A549 (cell line): ENCODE measurements around the gene LRIG3. TPM values are rescaled to one million over a fixed set of nuclear protein-coding genes. Genes with fewer than 3 reads are reported as not detected.

ENCODE experiments used
- ATAC-seq, 2 experiments: fragments of 200-7000 bp in 1 of 2; fragments of >200 bp in 1 of 2; cut with Nextera tagmentation in 1 of 2; cut with Tn5 transposase in 1 of 2; 3 replicates each; pipeline versions ENCODE4 v1.8.0 to v1.9.1; 2018 to 2020; ENCODE audit warnings: mild to moderate bottlenecking in 1 of 2, moderate library complexity in 1 of 2
- CTCF ChIA-PET: fragments of 300-600 bp; sonication (Branson Sonifier 250); formaldehyde crosslinking; extraction: SDS; loops from one replicate; lab custom pipeline; 2021; ENCODE audit warnings: antibody characterized with exemption, inconsistent platforms; lab: Yijun Ruan, JAX
- POLR2A ChIA-PET: fragments of 350-600 bp; formaldehyde crosslinking; extraction: SDS; loops from one replicate; lab custom pipeline; 2021; ENCODE audit warnings: antibody characterized with exemption, inconsistent platforms; lab: Yijun Ruan, JAX
- DNase-seq, 2 experiments: peaks; one replicate each; pipeline versions ENCODE4 v3.0.0 to v3.0.0-alpha.2; 2011 to 2016; ENCODE audit warnings: low read depth in 1 of 2, low spot score in 1 of 2
- FAIRE-seq: peaks from 2 replicates; lab custom pipeline; 2011; peaks lifted over from hg19 to GRCh38; lab: Jason Lieb, UNC
- H3K27ac ChIP-seq, 2 experiments: fragments of >200 bp; sonication (Bioruptor Twin); formaldehyde crosslinking; 3 replicates each; pipeline ENCODE4 v1.5.1; 2016 to 2017
- H3K4me1 ChIP-seq: fragments of >200 bp; sonication (Bioruptor Twin); formaldehyde crosslinking; 3 replicates; pipeline ENCODE4 v1.6.1; 2016
- H3K4me2 ChIP-seq: fragments of >200 bp; sonication (Bioruptor Twin); formaldehyde crosslinking; 3 replicates; pipeline ENCODE4 v1.6.1; 2016
- H3K4me3 ChIP-seq: fragments of >200 bp; sonication (Bioruptor Twin); formaldehyde crosslinking; 3 replicates; pipeline ENCODE4 v1.5.1; 2016
- H3K9me3 ChIP-seq: fragments of >200 bp; sonication (Bioruptor Twin); formaldehyde crosslinking; 3 replicates; pipeline ENCODE4 v1.6.1; 2016
- CBX8 ChIP-seq: fragments of 200-600 bp; sonication (generic); IDR thresholded peaks from 2 replicates; pipeline ENCODE4 v1.6.1; 2016
- EHF ChIP-seq: fragments of 250-450 bp; sonication (Bioruptor Pico); IDR thresholded peaks from 2 replicates; pipeline ENCODE4 v1.5.0; 2020; ENCODE audit warnings: mild to moderate bottlenecking
- EP300 ChIP-seq, 2 experiments: fragments of >200 bp; sonication (Bioruptor Twin); formaldehyde crosslinking; IDR thresholded peaks; 2 replicates in 1 of 2; 3 replicates in 1 of 2; pipeline ENCODE4 v1.6.1; 2016 to 2017
- ESRRA ChIP-seq: fragments of 150-350 bp; IDR thresholded peaks from 2 replicates; pipeline ENCODE4 v1.6.1; 2014; ENCODE audit warnings: mild to moderate bottlenecking, low read length, borderline replicate concordance
- FOXS1 ChIP-seq: fragments of 250-450 bp; sonication (Bioruptor Pico); IDR thresholded peaks from 2 replicates; pipeline ENCODE4 v1.5.0; 2020; ENCODE audit warnings: mild to moderate bottlenecking, moderate library complexity
- HDAC2 ChIP-seq: fragments of 200-600 bp; sonication (generic); IDR thresholded peaks from 2 replicates; pipeline ENCODE4 v1.6.1; 2016
- HOXA7 ChIP-seq: fragments of 250-450 bp; sonication (Bioruptor Pico); IDR thresholded peaks from 2 replicates; pipeline ENCODE4 v1.5.0; 2020; ENCODE audit warnings: mild to moderate bottlenecking, moderate library complexity
- HOXB5 ChIP-seq: fragments of 250-450 bp; sonication (Bioruptor Pico); IDR thresholded peaks from 2 replicates; pipeline ENCODE4 v1.5.0; 2020; ENCODE audit warnings: mild to moderate bottlenecking, moderate library complexity
- KDM1A ChIP-seq: fragments of 200-600 bp; sonication (generic); IDR thresholded peaks from 2 replicates; pipeline ENCODE4 v1.6.1; 2016; ENCODE audit warnings: low read depth, mild to moderate bottlenecking
- KDM5A ChIP-seq: fragments of 200-600 bp; sonication (generic); IDR thresholded peaks from 2 replicates; pipeline ENCODE4 v1.6.1; 2016; ENCODE audit warnings: antibody characterized with exemption, mild to moderate bottlenecking
- MAZ ChIP-seq: fragments of 150-350 bp; IDR thresholded peaks from 2 replicates; pipeline ENCODE4 v1.6.1; 2014; ENCODE audit warnings: antibody characterized with exemption, low read depth, low read length, borderline replicate concordance
- RCOR1 ChIP-seq: fragments of 150-350 bp; IDR thresholded peaks from 2 replicates; pipeline ENCODE4 v1.6.1; 2014; ENCODE audit warnings: antibody characterized with exemption, low read length, low read depth
- RNF2 ChIP-seq: fragments of 200-600 bp; sonication (generic); IDR thresholded peaks from 2 replicates; pipeline ENCODE4 v1.6.1; 2016; ENCODE audit warnings: low read depth, mild to moderate bottlenecking, antibody characterized with exemption, moderate library complexity, borderline replicate concordance
- ZFP36 ChIP-seq: fragments of 450-650 bp; IDR thresholded peaks from 2 replicates; pipeline ENCODE4 v1.6.1; 2014; ENCODE audit warnings: borderline replicate concordance; ENCODE audit not compliant: partially characterized antibody
- ZSCAN20 ChIP-seq: fragments of 250-450 bp; sonication (Bioruptor Pico); IDR thresholded peaks from 2 replicates; pipeline ENCODE4 v1.8.0; 2022; ENCODE audit warnings: mild to moderate bottlenecking, moderate library complexity
- WGBS: methylation state at CpG from one replicate; pipeline ENCODE4 v1.1.6; 2017; ENCODE audit errors: missing lambda C conversion rate; 5-methylcytosine and 5-hydroxymethylcytosine counted together
- polyA plus RNA-seq, 4 experiments: library from polyadenylated mRNA; depleted of rRNA in 3 of 4; stranded (reverse); fragments of >200 nt; fragmentation: RNase III in 1 of 4; extraction: RNeasy Plus Mini Kit Qiagen cat#74134 plus additional on column Dnase treatment in 1 of 4; gene quantifications; 2 replicates in 3 of 4; 3 replicates in 1 of 4; pipeline ENCODE4 v1.2.3, GENCODE V29; 2011 to 2017
- TF ChIP-seq, protein P1 (sequence below): fragments of >200 bp; sonication (Bioruptor Twin); formaldehyde crosslinking; IDR thresholded peaks from 3 replicates; pipeline ENCODE4 v1.5.1; 2016
- TF ChIP-seq, protein P2 (sequence below): fragments of 150-350 bp; IDR thresholded peaks from 2 replicates; pipeline ENCODE4 v1.6.1; 2014; ENCODE audit warnings: low read depth, mild to moderate bottlenecking, low read length
- TF ChIP-seq, protein P3 (sequence below): fragments of 250-450 bp; sonication (Bioruptor Pico); IDR thresholded peaks from 2 replicates; pipeline ENCODE4 v1.5.0; 2021; ENCODE audit warnings: mild to moderate bottlenecking, moderate library complexity, borderline replicate concordance
- TF ChIP-seq, protein P4 (sequence below): IDR thresholded peaks from 2 replicates; pipeline ENCODE4 v1.6.1; 2012; ENCODE audit warnings: low read depth, borderline replicate concordance
- TF ChIP-seq, protein P5 (sequence below): IDR thresholded peaks from 2 replicates; pipeline ENCODE4 v1.6.1; 2012
- TF ChIP-seq, protein P6 (sequence below): IDR thresholded peaks from 2 replicates; pipeline ENCODE4 v1.6.1; 2012
- TF ChIP-seq, protein P7 (sequence below): fragments of 250-450 bp; sonication (Bioruptor Pico); IDR thresholded peaks from 2 replicates; pipeline ENCODE4 v1.5.0; 2020; ENCODE audit warnings: low read depth, mild to moderate bottlenecking, moderate library complexity

The LRIG3 gene
- polyA plus RNA-seq, 2 of the 4 experiments (the other 2 are of a cell fraction), result 3.7 to 16.4 TPM

DNA sequence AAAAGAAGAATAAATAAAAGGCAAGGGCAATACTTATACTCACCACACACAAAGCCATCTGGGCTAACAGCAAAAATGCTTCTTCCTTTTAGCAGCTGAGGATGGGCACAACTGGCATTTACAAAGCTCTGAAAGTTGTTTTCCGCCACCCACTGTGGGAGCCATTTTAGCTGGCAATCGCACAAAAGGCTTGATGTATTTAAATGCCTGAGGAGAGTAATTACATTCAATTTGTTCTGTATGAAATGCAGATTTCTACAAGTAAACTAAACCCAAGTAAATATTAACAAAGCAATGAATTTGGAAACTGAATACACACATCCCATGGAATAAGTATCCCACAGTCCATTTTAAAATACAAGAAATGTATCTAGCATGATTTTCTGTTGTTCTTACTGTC is 37.5 kb downstream of the LRIG3 start:
- no peak overlapping the region for H3K27ac ChIP-seq
- DNase-seq (no peak), FAIRE-seq (no peak), ATAC-seq (no peak)
- no peaks in the 10 kb centered on the region for H3K4me1 ChIP-seq
- H3K9me3 ChIP-seq, result no peaks in the 10 kb centered on the region
- WGBS, result 91% methylated on average over 2 of the region's 2 CpGs
- POLR2A ChIA-PET, result no interaction called here
- H3K4me3 ChIP-seq, result no peak overlapping the region
- no peak overlapping the region for H3K4me2 ChIP-seq
- CTCF ChIA-PET, result interaction anchor here (1.6 kb wide), 1 partner anchor 22 kb away, joined by 3 read pairs; no protein-coding TSS in a partner anchor
- TF ChIP-seq RNF2 (no peak), KDM1A (no peak), ZFP36 (no peak), HOXB5 (no peak), MAZ (no peak)
- TF ChIP-seq, protein P1, sequence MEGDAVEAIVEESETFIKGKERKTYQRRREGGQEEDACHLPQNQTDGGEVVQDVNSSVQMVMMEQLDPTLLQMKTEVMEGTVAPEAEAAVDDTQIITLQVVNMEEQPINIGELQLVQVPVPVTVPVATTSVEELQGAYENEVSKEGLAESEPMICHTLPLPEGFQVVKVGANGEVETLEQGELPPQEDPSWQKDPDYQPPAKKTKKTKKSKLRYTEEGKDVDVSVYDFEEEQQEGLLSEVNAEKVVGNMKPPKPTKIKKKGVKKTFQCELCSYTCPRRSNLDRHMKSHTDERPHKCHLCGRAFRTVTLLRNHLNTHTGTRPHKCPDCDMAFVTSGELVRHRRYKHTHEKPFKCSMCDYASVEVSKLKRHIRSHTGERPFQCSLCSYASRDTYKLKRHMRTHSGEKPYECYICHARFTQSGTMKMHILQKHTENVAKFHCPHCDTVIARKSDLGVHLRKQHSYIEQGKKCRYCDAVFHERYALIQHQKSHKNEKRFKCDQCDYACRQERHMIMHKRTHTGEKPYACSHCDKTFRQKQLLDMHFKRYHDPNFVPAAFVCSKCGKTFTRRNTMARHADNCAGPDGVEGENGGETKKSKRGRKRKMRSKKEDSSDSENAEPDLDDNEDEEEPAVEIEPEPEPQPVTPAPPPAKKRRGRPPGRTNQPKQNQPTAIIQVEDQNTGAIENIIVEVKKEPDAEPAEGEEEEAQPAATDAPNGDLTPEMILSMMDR, result no peak
- TF ChIP-seq, protein P2, sequence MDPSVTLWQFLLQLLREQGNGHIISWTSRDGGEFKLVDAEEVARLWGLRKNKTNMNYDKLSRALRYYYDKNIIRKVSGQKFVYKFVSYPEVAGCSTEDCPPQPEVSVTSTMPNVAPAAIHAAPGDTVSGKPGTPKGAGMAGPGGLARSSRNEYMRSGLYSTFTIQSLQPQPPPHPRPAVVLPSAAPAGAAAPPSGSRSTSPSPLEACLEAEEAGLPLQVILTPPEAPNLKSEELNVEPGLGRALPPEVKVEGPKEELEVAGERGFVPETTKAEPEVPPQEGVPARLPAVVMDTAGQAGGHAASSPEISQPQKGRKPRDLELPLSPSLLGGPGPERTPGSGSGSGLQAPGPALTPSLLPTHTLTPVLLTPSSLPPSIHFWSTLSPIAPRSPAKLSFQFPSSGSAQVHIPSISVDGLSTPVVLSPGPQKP, result no peak
- TF ChIP-seq, all 56 proteins: peak for 0

DNA sequence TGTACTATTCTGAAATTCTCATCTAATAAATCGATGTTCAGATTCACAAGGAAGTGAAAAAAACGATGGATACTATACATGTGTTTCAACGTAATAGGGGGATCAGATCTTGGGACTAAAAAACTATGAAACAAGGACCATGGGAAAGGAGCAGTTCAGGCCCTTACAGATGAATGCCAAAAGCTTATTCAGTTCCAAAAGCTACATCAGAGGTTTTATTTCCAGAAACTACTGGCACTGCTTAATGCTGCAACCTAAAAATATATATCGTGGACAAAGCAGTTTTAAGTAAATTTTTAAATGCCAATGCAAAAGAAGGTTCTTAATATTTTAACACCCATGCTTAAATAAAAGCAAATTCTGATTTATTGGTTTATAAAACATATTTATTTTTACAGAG is 38.5 kb downstream of the LRIG3 start:
- TF ChIP-seq RNF2, result no peak
- no peak for TF ChIP-seq RCOR1
- no peak for TF ChIP-seq CBX8
- TF ChIP-seq HDAC2, result no peak
- TF ChIP-seq, protein P3, sequence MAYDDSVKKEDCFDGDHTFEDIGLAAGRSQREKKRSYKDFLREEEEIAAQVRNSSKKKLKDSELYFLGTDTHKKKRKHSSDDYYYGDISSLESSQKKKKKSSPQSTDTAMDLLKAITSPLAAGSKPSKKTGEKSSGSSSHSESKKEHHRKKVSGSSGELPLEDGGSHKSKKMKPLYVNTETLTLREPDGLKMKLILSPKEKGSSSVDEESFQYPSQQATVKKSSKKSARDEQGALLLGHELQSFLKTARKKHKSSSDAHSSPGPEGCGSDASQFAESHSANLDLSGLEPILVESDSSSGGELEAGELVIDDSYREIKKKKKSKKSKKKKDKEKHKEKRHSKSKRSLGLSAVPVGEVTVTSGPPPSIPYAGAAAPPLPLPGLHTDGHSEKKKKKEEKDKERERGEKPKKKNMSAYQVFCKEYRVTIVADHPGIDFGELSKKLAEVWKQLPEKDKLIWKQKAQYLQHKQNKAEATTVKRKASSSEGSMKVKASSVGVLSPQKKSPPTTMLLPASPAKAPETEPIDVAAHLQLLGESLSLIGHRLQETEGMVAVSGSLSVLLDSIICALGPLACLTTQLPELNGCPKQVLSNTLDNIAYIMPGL (CRISPR knock-in tag), result no peak
- no peak for TF ChIP-seq EHF (CRISPR knock-in tag)
- no peak for TF ChIP-seq KDM5A
- TF ChIP-seq, protein P4, sequence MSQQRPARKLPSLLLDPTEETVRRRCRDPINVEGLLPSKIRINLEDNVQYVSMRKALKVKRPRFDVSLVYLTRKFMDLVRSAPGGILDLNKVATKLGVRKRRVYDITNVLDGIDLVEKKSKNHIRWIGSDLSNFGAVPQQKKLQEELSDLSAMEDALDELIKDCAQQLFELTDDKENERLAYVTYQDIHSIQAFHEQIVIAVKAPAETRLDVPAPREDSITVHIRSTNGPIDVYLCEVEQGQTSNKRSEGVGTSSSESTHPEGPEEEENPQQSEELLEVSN, result no peak
- TF ChIP-seq, protein P5, sequence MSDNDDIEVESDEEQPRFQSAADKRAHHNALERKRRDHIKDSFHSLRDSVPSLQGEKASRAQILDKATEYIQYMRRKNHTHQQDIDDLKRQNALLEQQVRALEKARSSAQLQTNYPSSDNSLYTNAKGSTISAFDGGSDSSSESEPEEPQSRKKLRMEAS, result no peak
- TF ChIP-seq HOXA7 (CRISPR knock-in tag), result no peak
- TF ChIP-seq, protein P6, sequence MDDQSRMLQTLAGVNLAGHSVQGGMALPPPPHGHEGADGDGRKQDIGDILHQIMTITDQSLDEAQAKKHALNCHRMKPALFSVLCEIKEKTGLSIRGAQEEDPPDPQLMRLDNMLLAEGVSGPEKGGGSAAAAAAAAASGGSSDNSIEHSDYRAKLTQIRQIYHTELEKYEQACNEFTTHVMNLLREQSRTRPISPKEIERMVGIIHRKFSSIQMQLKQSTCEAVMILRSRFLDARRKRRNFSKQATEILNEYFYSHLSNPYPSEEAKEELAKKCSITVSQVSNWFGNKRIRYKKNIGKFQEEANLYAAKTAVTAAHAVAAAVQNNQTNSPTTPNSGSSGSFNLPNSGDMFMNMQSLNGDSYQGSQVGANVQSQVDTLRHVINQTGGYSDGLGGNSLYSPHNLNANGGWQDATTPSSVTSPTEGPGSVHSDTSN, result no peak
- TF ChIP-seq EP300 (IDR thresholded peaks at IDR 0.05), result no peak
- TF ChIP-seq FOXS1, result no peak
- no peak for TF ChIP-seq ZSCAN20 (CRISPR knock-in tag)
- TF ChIP-seq KDM1A, result no peak
- TF ChIP-seq, protein P7, sequence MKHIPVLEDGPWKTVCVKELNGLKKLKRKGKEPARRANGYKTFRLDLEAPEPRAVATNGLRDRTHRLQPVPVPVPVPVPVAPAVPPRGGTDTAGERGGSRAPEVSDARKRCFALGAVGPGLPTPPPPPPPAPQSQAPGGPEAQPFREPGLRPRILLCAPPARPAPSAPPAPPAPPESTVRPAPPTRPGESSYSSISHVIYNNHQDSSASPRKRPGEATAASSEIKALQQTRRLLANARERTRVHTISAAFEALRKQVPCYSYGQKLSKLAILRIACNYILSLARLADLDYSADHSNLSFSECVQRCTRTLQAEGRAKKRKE (CRISPR knock-in tag), result no peak
- no peak for TF ChIP-seq ESRRA
- TF ChIP-seq ZFP36, result no peak
- Histone ChIP-seq H3K4me2 (no peak overlapping the region), H3K4me1 (peaks cover 9% of the 10 kb centered on the region), H3K9me3 (no peaks in the 10 kb centered on the region), H3K27ac (no peak overlapping the region), H3K4me3 (no peak overlapping the region)
- CTCF ChIA-PET, result no interaction called here
- DNase-seq (no peak), ATAC-seq (no peak), FAIRE-seq (no peak)
- POLR2A ChIA-PET, result no interaction called here
- 90% methylated on average over 4 of the region's 4 CpGs for WGBS
